AG04449 (cell line): ENCODE measurements around the gene PLEKHG4.
A peak's percentile ranks its signal among the peaks of the same experiment; 100 is the strongest.

Source experiments
- CTCF ChIA-PET: fragments of 350-600 bp; formaldehyde crosslinking; extraction: SDS; loops from one replicate; lab custom pipeline; 2021; ENCODE audit warnings: antibody characterized with exemption; lab: Yijun Ruan, JAX
- POLR2A ChIA-PET: fragments of 400-600, 350-600 bp; formaldehyde crosslinking; extraction: SDS; loops from one replicate; lab custom pipeline; 2020; ENCODE audit warnings: antibody characterized with exemption, inconsistent platforms; lab: Yijun Ruan, JAX
- DNase-seq: peaks from one replicate; pipeline ENCODE4 v3.0.0-alpha.2; 2010; ENCODE audit warnings: low read depth, low spot score
- H3K4me3 ChIP-seq: 2 replicates; pipeline ENCODE4 v1.5.1; 2011; ENCODE audit warnings: low read depth, mild to moderate bottlenecking, control low read depth, low read length
- TF ChIP-seq, protein P1 (sequence below): IDR thresholded peaks from one replicate; pipeline ENCODE4 v1.5.1; 2011; ENCODE audit warnings: mild to moderate bottlenecking, moderate library complexity, low read length, control low read depth, inconsistent platforms; ENCODE audit not compliant: insufficient read depth; ENCODE audit errors: missing control alignments

PLEKHG4 gene

DNA sequence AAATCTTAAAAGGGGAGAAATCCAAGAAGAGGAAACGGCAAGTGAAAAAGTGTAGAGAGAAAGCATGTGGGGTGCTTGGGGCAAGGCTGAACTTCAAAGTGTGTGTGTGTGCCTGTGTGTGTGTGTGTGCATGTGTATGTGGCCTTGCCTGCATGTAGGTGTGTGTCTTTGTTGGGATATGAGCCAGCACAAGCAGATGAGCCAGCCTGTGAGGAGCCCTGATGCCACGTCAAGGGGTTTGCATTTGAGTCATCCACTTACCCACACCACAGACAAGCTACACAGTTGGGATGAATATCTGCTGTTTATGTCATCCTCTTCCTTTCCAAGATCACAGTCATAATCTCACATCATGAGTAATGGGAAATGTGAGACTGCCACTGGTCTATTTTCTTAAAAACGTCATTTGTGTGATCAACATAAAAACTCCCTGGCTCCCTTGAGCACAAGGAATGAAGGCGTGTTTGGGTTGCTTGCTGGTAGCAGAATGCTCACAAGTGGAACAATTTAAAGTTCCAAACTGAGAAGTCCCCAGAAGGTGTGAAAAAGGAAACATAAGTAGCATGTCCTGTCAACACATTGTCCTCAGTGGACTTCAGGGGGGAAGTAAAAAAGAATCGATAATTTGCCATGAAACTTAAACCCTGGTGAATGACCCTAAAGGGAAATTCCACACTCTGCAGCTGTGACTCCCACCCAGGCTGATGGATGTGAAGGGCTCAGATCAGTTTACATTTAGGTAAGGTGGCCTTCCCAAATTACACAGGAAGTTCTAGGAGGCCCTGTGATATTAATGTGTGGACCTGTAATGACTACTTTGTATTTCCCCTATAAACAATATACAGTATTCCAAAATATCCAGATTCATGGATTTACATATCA lies 32.5 kb downstream of the PLEKHG4 start:
- POLR2A ChIA-PET = interaction anchor here (0.5 to 1.0 kb wide), 5 partner anchors 15 to 85 kb away, joined by 3 to 4 read pairs (median 3); partner anchors contain the start of gene TMEM208
- TF ChIP-seq, protein P1, sequence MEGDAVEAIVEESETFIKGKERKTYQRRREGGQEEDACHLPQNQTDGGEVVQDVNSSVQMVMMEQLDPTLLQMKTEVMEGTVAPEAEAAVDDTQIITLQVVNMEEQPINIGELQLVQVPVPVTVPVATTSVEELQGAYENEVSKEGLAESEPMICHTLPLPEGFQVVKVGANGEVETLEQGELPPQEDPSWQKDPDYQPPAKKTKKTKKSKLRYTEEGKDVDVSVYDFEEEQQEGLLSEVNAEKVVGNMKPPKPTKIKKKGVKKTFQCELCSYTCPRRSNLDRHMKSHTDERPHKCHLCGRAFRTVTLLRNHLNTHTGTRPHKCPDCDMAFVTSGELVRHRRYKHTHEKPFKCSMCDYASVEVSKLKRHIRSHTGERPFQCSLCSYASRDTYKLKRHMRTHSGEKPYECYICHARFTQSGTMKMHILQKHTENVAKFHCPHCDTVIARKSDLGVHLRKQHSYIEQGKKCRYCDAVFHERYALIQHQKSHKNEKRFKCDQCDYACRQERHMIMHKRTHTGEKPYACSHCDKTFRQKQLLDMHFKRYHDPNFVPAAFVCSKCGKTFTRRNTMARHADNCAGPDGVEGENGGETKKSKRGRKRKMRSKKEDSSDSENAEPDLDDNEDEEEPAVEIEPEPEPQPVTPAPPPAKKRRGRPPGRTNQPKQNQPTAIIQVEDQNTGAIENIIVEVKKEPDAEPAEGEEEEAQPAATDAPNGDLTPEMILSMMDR = no peak
- CTCF ChIA-PET = interaction anchor here (0.7 to 1.5 kb wide), 4 partner anchors 10 to 105 kb away, joined by 3 to 6 read pairs (median 4); partner anchors contain the start of gene ZDHHC1
- no peak overlapping the region for H3K4me3 ChIP-seq
- DNase-seq = peak; percentile 100

DNA sequence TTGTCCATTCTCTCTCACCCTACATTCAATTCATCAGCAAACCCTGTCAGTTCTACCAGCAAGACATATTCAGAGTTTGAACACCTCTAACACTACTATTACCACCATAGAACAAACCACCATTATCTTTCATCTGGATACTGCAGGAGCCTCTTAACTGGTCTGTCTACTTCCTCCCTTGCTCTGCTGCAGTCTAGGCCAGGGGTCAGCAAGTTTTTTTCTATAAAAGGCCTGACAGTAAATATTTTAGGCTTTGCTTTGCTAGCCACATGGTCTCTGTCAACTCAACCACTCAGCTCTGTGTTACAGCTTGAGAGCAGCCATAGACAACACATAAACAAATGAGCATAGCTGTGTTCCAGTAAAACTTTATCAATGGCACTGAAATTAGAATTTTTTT lies 33.4 kb downstream of the PLEKHG4 start:
- TF ChIP-seq, protein P1 = no peak
- DNase-seq = no peak
- H3K4me3 ChIP-seq = no peak overlapping the region
- CTCF ChIA-PET = interaction anchor here (1.2 to 1.4 kb wide), 3 partner anchors 13 to 81 kb away, joined by 3 to 6 read pairs (median 4); partner anchors contain the start of gene TPPP3
- POLR2A ChIA-PET = no interaction called here

DNA sequence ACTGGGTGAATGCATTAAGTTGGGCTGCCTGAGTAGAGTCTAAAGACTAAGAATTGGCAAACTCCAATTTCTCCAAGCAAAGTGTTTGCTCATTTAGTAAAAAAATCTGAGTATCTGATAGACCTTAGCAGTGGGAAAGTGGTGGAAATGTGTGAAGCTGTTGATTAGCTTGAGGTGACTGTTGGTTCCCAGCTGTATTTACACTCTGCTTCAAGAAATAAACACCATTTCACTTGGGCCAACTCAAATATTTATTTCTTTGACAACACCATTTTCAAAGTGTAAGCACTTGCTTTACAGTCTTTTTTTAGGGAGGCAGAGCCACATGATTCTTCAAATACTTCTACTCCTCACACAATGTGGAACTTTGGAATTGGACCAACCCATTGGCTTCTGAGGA lies 38.5 kb downstream of the PLEKHG4 start:
- DNase-seq = no peak
- TF ChIP-seq, protein P1 = no peak
- CTCF ChIA-PET = no interaction called here
- POLR2A ChIA-PET = no interaction called here
- H3K4me3 ChIP-seq = no peak overlapping the region

DNA sequence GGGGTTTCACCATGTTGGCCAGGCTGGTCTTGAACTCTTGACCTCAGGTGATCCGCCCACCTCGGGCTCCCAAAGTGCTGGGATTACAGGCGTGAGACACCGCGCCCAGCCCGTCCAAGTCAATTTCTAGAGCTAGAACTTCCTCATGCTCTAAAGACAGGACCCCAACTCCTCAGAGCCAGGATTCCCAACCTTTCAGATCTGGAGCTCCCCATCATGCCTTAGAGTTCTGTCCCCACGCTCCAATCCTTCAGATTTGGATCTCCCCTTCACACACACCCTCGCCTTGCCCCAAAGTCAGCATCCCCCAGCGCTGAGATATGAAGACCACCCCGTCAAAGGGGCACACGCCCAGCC lies 46.8 kb downstream of the PLEKHG4 start:
- TF ChIP-seq, protein P1 = no peak
- POLR2A ChIA-PET = no interaction called here
- CTCF ChIA-PET = interaction anchor here (0.6 to 3.9 kb wide), 9 partner anchors 12 to 309 kb away, joined by 3 to 23 read pairs (median 4); partner anchors contain the start of genes FHOD1 and TPPP3
- H3K4me3 ChIP-seq = peak overlapping the region; percentile 52
- DNase-seq = no peak

DNA sequence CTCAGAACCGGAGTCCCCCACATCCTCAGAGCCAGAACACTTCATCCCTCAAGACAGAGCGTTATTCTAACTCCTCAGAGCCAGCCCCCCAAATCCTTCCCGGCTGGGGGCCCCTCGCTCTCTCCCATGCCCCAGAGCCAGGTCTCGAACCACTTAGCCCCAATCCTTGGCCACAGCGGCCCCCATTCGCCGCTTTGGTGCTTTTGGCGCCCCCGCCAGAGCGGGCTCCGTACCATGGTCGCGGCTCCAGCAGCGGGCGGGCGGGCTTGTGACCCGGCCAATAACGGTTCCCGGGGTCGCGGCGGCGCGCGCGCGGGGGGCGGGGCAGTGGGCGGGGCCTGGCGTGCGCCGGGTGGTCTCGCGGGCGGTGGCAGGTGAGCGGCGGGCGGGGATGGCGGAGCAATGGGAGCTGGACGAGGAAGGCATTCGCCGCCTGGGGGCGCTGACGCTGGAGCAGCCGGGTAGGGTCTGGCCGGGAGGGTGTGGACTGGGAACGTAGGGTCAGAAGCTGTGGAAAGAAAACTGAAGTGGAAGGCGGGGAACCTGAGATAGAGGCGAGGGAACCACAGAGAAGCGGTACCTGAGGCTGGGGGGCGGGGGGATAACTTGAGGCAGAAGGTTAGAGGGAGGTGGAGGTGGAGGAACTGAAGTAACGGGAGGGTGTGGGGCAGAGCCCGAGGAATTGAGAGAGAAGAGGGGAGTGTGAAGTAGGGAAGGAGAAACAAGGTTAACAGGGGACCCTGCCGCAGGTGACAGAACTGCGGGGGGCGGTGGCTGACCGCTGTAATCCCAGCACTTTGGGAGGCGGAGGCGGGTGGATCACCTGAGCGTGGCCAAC lies 47.4 kb downstream of the PLEKHG4 start, which contains the start of the genes KCTD19 and LRRC36:
Gene KCTD19, minus strand, starts transcription at position 270 of the 838 bp plus-strand sequence. Its CDS starts 34 bp downstream, at position 236.
Gene LRRC36, plus strand, starts transcription at position 344 of the 838 bp plus-strand sequence. Its CDS starts 48 bp downstream, at position 392.
- DNase-seq = no peak
- TF ChIP-seq, protein P1 = peak; percentile 51

More for the DNA sequence above, 47.4 kb downstream of the PLEKHG4 start, which contains the start of the genes KCTD19 and LRRC36:
- ChIA-PET POLR2A (no interaction called here), CTCF (interaction anchor here (0.7 to 3.9 kb wide), 10 partner anchors 11 to 154 kb away, joined by 3 to 23 read pairs (median 4); partner anchors contain the start of genes ATP6V0D1 and FHOD1)
- peak within 1 kb of the TSS; percentile 52 for H3K4me3 ChIP-seq
